GM06990 (cell line): Measurements from ENCODE around the gene TBC1D17.

Source experiments
- DNase-seq: peaks from one replicate; pipeline ENCODE4 v3.0.0-alpha.2; 2011; ENCODE audit not compliant: insufficient read length; ENCODE audit errors: extremely low read depth
- H3K27me3 ChIP-seq: replicated peaks from 2 replicates; pipeline ENCODE4 v1.6.0; 2011; ENCODE audit warnings: low read length; ENCODE audit not compliant: control insufficient read depth, insufficient read depth
- H3K36me3 ChIP-seq: 2 replicates; pipeline ENCODE4 v1.5.1; 2011; ENCODE audit warnings: low read length; ENCODE audit not compliant: control insufficient read depth, insufficient read depth
- H3K4me3 ChIP-seq: replicated peaks from 2 replicates; pipeline ENCODE4 v1.5.1; 2011; ENCODE audit warnings: low read depth, mild to moderate bottlenecking, control low read depth, low read length
- CTCF ChIP-seq: IDR thresholded peaks from 2 replicates; pipeline ENCODE4 v1.5.1; 2011; ENCODE audit warnings: low read length, control low read depth, mild to moderate bottlenecking, inconsistent platforms; ENCODE audit not compliant: insufficient read depth, poor library complexity, severe bottlenecking

Gene TBC1D17

GRCh38 chr19:49927526-49928264 is 50.2 kb downstream of the TBC1D17 start:
- Histone ChIP-seq H3K27me3 (no peaks in the 10 kb centered on the region), H3K36me3 (peaks cover 24% of the 10 kb centered on the region), H3K4me3 (peak overlapping the region; percentile 87)
- TF ChIP-seq CTCF, result no peak
- no peak for DNase-seq

- H3K36me3 ChIP-seq, result peaks cover 21% of the 10 kb centered on the region
Observed at GRCh38 chr19:49929121-49929610, 51.7 kb downstream of the TBC1D17 start, which contains the start of the genes ATF5 and NUP62. TSS of gene ATF5 (plus strand) at chr19:49929205. CDS start at chr19:49930851, 1,646 bp downstream. TSS of gene NUP62 (minus strand) at chr19:49929504. CDS start at chr19:49909807, 19,697 bp downstream.

GRCh38 chr19:49929611-49930482 is 52.3 kb downstream of the TBC1D17 start:
- H3K27me3 ChIP-seq, result no peaks in the 10 kb centered on the region
- H3K4me3 ChIP-seq, result peak overlapping the region; percentile 87
- DNase-seq, result peak; percentile 93
- no peak for TF ChIP-seq CTCF
- peaks cover 17% of the 10 kb centered on the region for H3K36me3 ChIP-seq

More at GRCh38 chr19:49929121-49929610, 51.7 kb downstream of the TBC1D17 start, which contains the start of the genes ATF5 and NUP62:
- no peak for TF ChIP-seq CTCF
- DNase-seq, result peak; percentile 93
- Histone ChIP-seq H3K4me3 (peak within 1 kb of the TSS; percentile 87), H3K27me3 (no peaks in the 10 kb centered on the region)

- DNase-seq, result no peak
- TF ChIP-seq CTCF, result no peak
- H3K4me3 ChIP-seq, result peak overlapping the region; percentile 87
- H3K36me3 ChIP-seq, result peaks cover 15% of the 10 kb centered on the region
- no peaks in the 10 kb centered on the region for H3K27me3 ChIP-seq
Observed at GRCh38 chr19:49930483-49931011, 53.0 kb downstream of the TBC1D17 start.

GRCh38 chr19:49931293-49932040 is 54.0 kb downstream of the TBC1D17 start:
- H3K36me3 ChIP-seq, result peaks cover 14% of the 10 kb centered on the region
- TF ChIP-seq CTCF, result no peak
- H3K27me3 ChIP-seq, result no peaks in the 10 kb centered on the region
- DNase-seq, result no peak
- no peak overlapping the region for H3K4me3 ChIP-seq
